ENCODE data around the gene TXNRD3. TPM values are rescaled to one million over a fixed set of nuclear protein-coding genes. Genes with fewer than 3 reads are reported as not detected.

Gene TXNRD3
- total RNA-seq, 1 experiment from 2014 or later = 8.1 TPM

- H3K27ac ChIP-seq (ENCODE audit: insufficient read length, low read depth, low read length) = no peak overlapping the region
- no peak overlapping the region for H2BK12ac ChIP-seq (ENCODE audit: insufficient read length, low read depth, low read length)
- no peaks in the 10 kb centered on the region for H4K20me1 ChIP-seq (ENCODE audit: control insufficient read depth, insufficient read depth, insufficient read length)
- Mint-ChIP-seq H3K4me1 (peaks cover 0 to 3% of the 10 kb centered on the region in 2 experiments; a peak in 2 of 4 replicates), H3K27ac (0 out of 7 replicates have a peak overlapping the region, but pooled peaks of 2 of the 3 experiments have one; percentile 32 to 44), H3K36me3 (ENCODE audit: insufficient read depth in 1 of 3, low read depth in 3 of 3) (no peaks in the 10 kb centered on the region), H3K4me3 (no peak overlapping the region), H3K9me3 (peaks cover 0 to 4% of the 10 kb centered on the region in 2 experiments; a peak in 2 of 5 replicates), H3K27me3 (ENCODE audit: low read depth) (peaks cover 3% of the 10 kb centered on the region; the same call in 1 of the 2 replicates)
- H3K9ac ChIP-seq (ENCODE audit: extremely low read depth, insufficient read length, low read length) = no peak overlapping the region
- H3K23ac ChIP-seq (ENCODE audit: insufficient read length, low read depth, low read length) = no peak overlapping the region
- no peaks in the 10 kb centered on the region for H3K4me1 ChIP-seq (ENCODE audit: insufficient read depth, low read length)
- H3K14ac ChIP-seq (ENCODE audit: insufficient read depth, low read length) = no peak overlapping the region
- H4K5ac ChIP-seq (ENCODE audit: insufficient read length, low read depth, low read length) = no peak overlapping the region
- no peak overlapping the region for H2BK120ac ChIP-seq (ENCODE audit: low read depth, low read length, poor library complexity, severe bottlenecking)
- H3K18ac ChIP-seq (ENCODE audit: insufficient read length, low read depth, low read length) = no peak overlapping the region
- H3K56ac ChIP-seq (ENCODE audit: insufficient read length, low read depth, low read length) = no peak overlapping the region
- no peak overlapping the region for H2BK5ac ChIP-seq (ENCODE audit: insufficient read length, low read length)
- no peak overlapping the region for H3K4ac ChIP-seq (ENCODE audit: low read depth, low read length)
- TF ChIP-seq CTCF (conservative IDR thresholded peaks at IDR 0.05) = no peak
- H3K23me2 ChIP-seq (ENCODE audit: insufficient read length, low read depth, low read length, poor library complexity, severe bottlenecking) = no peaks in the 10 kb centered on the region
- H2AK5ac ChIP-seq (ENCODE audit: insufficient read length, low read length) = no peak overlapping the region
- no peak overlapping the region for H4K91ac ChIP-seq (ENCODE audit: insufficient read length, low read depth, low read length)
- no peaks in the 10 kb centered on the region for H3K9me3 ChIP-seq (ENCODE audit: control insufficient read depth, low read depth, low read length)
- no peaks in the 10 kb centered on the region for H3K79me1 ChIP-seq (ENCODE audit: insufficient read depth, low read depth, low read length, poor library complexity, severe bottlenecking)
- no peak overlapping the region for H2BK20ac ChIP-seq (ENCODE audit: low read depth, low read length, poor library complexity, severe bottlenecking)
- no peak overlapping the region for H4K8ac ChIP-seq (replicated peaks; ENCODE audit: insufficient read length, low read depth, low read length)
- H2BK15ac ChIP-seq (ENCODE audit: low read depth, low read length) = no peak overlapping the region
- no peak overlapping the region for H3K4me2 ChIP-seq (ENCODE audit: insufficient read depth, insufficient read length, low read length)
- no CpG with 5 or more reads among the region's 2 CpGs for WGBS (ENCODE audit: extremely low coverage, insufficient read length, low lambda C conversion rate)
- H3T11ph ChIP-seq (ENCODE audit: low read length) = no peak overlapping the region
- DNase-seq = no peak
- H3K79me2 ChIP-seq (ENCODE audit: insufficient read depth, low read length) = no peaks in the 10 kb centered on the region
- H3K27me3 ChIP-seq (ENCODE audit: insufficient read depth, low read length) = no peaks in the 10 kb centered on the region
- no peak overlapping the region for H2AFZ ChIP-seq (ENCODE audit: low read length)
These were observed 77.7 kb downstream of the TXNRD3 start for GRCh38 chr3:126577261-126577660.

All from H9 (cell line).